Endothelial cell of umbilical vein (primary cell): ENCODE measurements around the gene HECW1. TPM values are rescaled to one million over a fixed set of nuclear protein-coding genes. Genes with fewer than 3 reads are reported as not detected.

Source experiments
- BruUV-seq: library from RNA; stranded (reverse); fragments of 400-500 nt; replicated peaks from 2 replicates; lab custom pipeline; 2021; lab: Mats Ljungman, UMichigan
- CTCF ChIA-PET: fragments of 300-600, 350-600 bp; sonication (Branson Sonifier 250); formaldehyde crosslinking; loops from one replicate; lab custom pipeline; 2021; ENCODE audit warnings: antibody characterized with exemption, inconsistent platforms; lab: Charles Lee
- POLR2A ChIA-PET: fragments of 300-600, 350-600 bp; sonication (Branson Sonifier 250); formaldehyde crosslinking; loops from one replicate; lab custom pipeline; 2021; ENCODE audit warnings: antibody characterized with exemption, inconsistent platforms; lab: Charles Lee
- DNase-seq: peaks from one replicate; pipeline ENCODE4 v3.0.0-alpha.2; 2011; ENCODE audit warnings: low read depth, low spot score
- FAIRE-seq: peaks from 2 replicates; lab custom pipeline; 2011; peaks lifted over from hg19 to GRCh38; lab: Jason Lieb, UNC
- H2AFZ ChIP-seq: 2 replicates; pipeline ENCODE4 v1.6.0; 2012; ENCODE audit warnings: low read depth, low read length, control low read depth, inconsistent platforms
- H3K27ac ChIP-seq: 2 replicates; pipeline ENCODE4 v1.5.1; 2011; ENCODE audit warnings: low read depth, mild to moderate bottlenecking, control low read depth, low read length, moderate library complexity; ENCODE audit not compliant: insufficient read depth
- H3K27me3 ChIP-seq, 2 experiments: 2 replicates each; pipeline versions ENCODE4 v1.6.0 to v1.6.1; 2011; ENCODE audit warnings: low read length in 2 of 2, mixed read lengths in 1 of 2; ENCODE audit not compliant: control insufficient read depth in 2 of 2, insufficient read depth in 2 of 2
- H3K36me3 ChIP-seq, 2 experiments: 2 replicates in 1 of 2; 3 replicates in 1 of 2; pipeline ENCODE4 v1.5.1; 2011; ENCODE audit warnings: low read length in 2 of 2, mild to moderate bottlenecking in 1 of 2, moderate library complexity in 1 of 2; ENCODE audit not compliant: control insufficient read depth in 2 of 2, insufficient read depth in 2 of 2; ENCODE audit errors: extremely low read depth in 1 of 2
- H3K4me1 ChIP-seq: 3 replicates; pipeline ENCODE4 v1.5.1; 2011; ENCODE audit warnings: mild to moderate bottlenecking, low read length; ENCODE audit not compliant: control insufficient read depth, insufficient read depth; ENCODE audit errors: extremely low read depth
- H3K4me2 ChIP-seq: 2 replicates; pipeline ENCODE4 v1.6.1; 2011; ENCODE audit warnings: low read length, control low read depth, mixed read lengths; ENCODE audit not compliant: insufficient read depth
- H3K4me3 ChIP-seq, 3 experiments: fragments of 200-600 bp in 1 of 3; sonication (generic), shearing (Covaris generic) in 1 of 3; replicated peaks in 1 of 3; 2 replicates each; pipeline ENCODE4 v1.5.1; 2011 to 2016; ENCODE audit warnings: control low read depth in 3 of 3, low read length in 3 of 3, mild to moderate bottlenecking in 2 of 3, inconsistent platforms in 1 of 3, low read depth in 1 of 3, moderate library complexity in 1 of 3; ENCODE audit not compliant: insufficient read depth in 1 of 3
- H3K79me2 ChIP-seq: 2 replicates; pipeline ENCODE4 v1.6.0; 2012; ENCODE audit warnings: low read length, inconsistent platforms; ENCODE audit not compliant: control insufficient read depth, insufficient read depth
- H3K9ac ChIP-seq: replicated peaks from 2 replicates; pipeline ENCODE3; 2011; ENCODE audit warnings: low read length, control low read depth; ENCODE audit not compliant: insufficient read depth; ENCODE audit errors: extremely low read depth
- H3K9me1 ChIP-seq: replicated peaks from 3 replicates; pipeline ENCODE4 v1.6.0; 2011; ENCODE audit warnings: mild to moderate bottlenecking, low read length; ENCODE audit not compliant: control insufficient read depth, insufficient read depth; ENCODE audit errors: extremely low read depth
- H3K9me3 ChIP-seq: replicated peaks from 2 replicates; pipeline ENCODE4 v1.5.1; 2012; ENCODE audit warnings: low read length, inconsistent platforms; ENCODE audit not compliant: control insufficient read depth, insufficient read depth
- H4K20me1 ChIP-seq: replicated peaks from 2 replicates; pipeline ENCODE3; 2011; ENCODE audit warnings: mild to moderate bottlenecking, low read length; ENCODE audit not compliant: control insufficient read depth, insufficient read depth; ENCODE audit errors: extremely low read depth
- EZH2 ChIP-seq: IDR thresholded peaks from 2 replicates; pipeline ENCODE4 v1.6.1; 2012; ENCODE audit warnings: borderline replicate concordance, low read depth, mild to moderate bottlenecking, moderate library complexity, low read length, inconsistent platforms; ENCODE audit not compliant: severe bottlenecking
- FOS ChIP-seq: IDR thresholded peaks from 2 replicates; pipeline ENCODE4 v1.6.1; 2011; ENCODE audit warnings: mild to moderate bottlenecking, low read length, moderate library complexity, borderline replicate concordance; ENCODE audit not compliant: insufficient read depth
- GATA2 ChIP-seq: IDR thresholded peaks from 2 replicates; pipeline ENCODE4 v1.7.0; 2011; ENCODE audit warnings: low read depth, mild to moderate bottlenecking, moderate library complexity, mixed read lengths, low read length; ENCODE audit not compliant: insufficient read length, insufficient read depth
- JUN ChIP-seq: IDR thresholded peaks from 2 replicates; pipeline ENCODE4 v1.6.1; 2011; ENCODE audit warnings: borderline replicate concordance, low read depth; ENCODE audit not compliant: insufficient read length, insufficient read depth
- MYC ChIP-seq: IDR thresholded peaks from one replicate; pipeline ENCODE4 v1.6.1; 2011; ENCODE audit warnings: mild to moderate bottlenecking, low read depth, low read length
- POLR2A ChIP-seq: IDR thresholded peaks from 2 replicates; pipeline ENCODE4 v1.6.1; 2012; ENCODE audit warnings: low read depth, mild to moderate bottlenecking, control low read depth, low read length
- POLR2AphosphoS5 ChIP-seq: IDR thresholded peaks from 2 replicates; pipeline ENCODE4 v1.6.1; 2012; ENCODE audit warnings: low read depth, mild to moderate bottlenecking, control low read depth, low read length, moderate library complexity; ENCODE audit not compliant: insufficient read depth
- dilution Hi-C: fragments of 300-500 bp; cut with MboI; formaldehyde crosslinking; loops from one replicate; pipeline ENCODE4 v1.15.0; 2019; ENCODE audit warnings: low sequenced_read_pairs; ENCODE audit not compliant: extremely low pct_ligation_motif_present
- intact Hi-C: fragments of 100-400 bp; cut with micrococcal nuclease; formaldehyde crosslinking; loops from one replicate; pipeline ENCODE4 v1.10.0; 2022
- polyA plus RNA-seq, 4 experiments: library from polyadenylated mRNA; depleted of rRNA in 3 of 4; stranded (reverse) in 3 of 4; unstranded in 1 of 4; fragments of >200 nt; gene quantifications; 2 replicates each; pipeline versions ENCODE4 v1.2.1 to v1.2.3, GENCODE V29; 2011 to 2012; ENCODE audit warnings: missing spikeins in 1 of 4
- total RNA-seq: library from RNA; stranded (reverse); gene quantifications from 2 replicates; pipeline ENCODE4 v1.2.3, GENCODE V29; 2021
- TF ChIP-seq, protein P1 (sequence below): IDR thresholded peaks from 2 replicates; pipeline ENCODE4 v1.6.1; 2011; ENCODE audit not compliant: insufficient read depth, insufficient read length
- TF ChIP-seq, protein P2 (sequence below), 2 donors: IDR thresholded peaks; 1 replicate in 1 of 2; 2 replicates in 1 of 2; pipeline ENCODE4 v1.5.1; 2011; ENCODE audit warnings: low read length in 2 of 2, mild to moderate bottlenecking in 2 of 2, moderate library complexity in 2 of 2, control low read depth in 1 of 2, inconsistent platforms in 1 of 2, low read depth in 1 of 2; ENCODE audit not compliant: insufficient read depth in 1 of 2; ENCODE audit errors: extremely low read depth in 1 of 2

HECW1 gene
- total and polyA plus RNA-seq, 2 donors (not counting 3 experiments of a cell fraction or from before 2014, with no cell fraction given) = not detected

DNA sequence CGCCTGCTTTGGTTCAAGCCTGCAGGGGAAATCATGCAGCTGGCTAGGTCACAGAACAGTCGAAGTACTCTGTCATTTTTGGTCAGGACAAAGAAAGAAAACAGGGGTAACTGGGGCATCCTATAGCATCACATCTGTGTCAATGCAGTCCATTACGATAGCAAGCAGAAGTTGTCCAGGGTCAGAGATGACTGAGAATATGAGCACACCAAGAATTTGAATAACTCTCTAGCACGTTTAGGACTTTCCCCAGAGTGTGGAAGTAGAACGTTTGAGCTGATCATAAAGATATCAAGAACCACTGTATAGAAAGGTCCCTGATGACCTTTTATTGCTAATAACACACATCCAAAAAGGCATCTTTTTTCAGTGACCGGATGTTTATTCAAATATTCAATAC, 12.7 kb upstream of the HECW1 start:
- Histone ChIP-seq H3K4me2 (no peak overlapping the region), H3K36me3 (no peaks in the 10 kb centered on the region), H3K27ac (no peak overlapping the region), H3K79me2 (no peaks in the 10 kb centered on the region), H3K4me3 (no peak overlapping the region), H3K27me3 (peaks cover 3% of the 10 kb centered on the region in 2 experiments), H3K4me1 (no peaks in the 10 kb centered on the region), H4K20me1 (no peaks in the 10 kb centered on the region), H3K9me3 (no peaks in the 10 kb centered on the region), H2AFZ (no peak overlapping the region), H3K9ac (no peak overlapping the region), H3K9me1 (no peaks in the 10 kb centered on the region)
- DNase-seq = no peak
- ChIA-PET CTCF (interaction anchor here (2.8 kb wide), 1 partner anchor 8 kb away, joined by 10 read pairs; no protein-coding TSS in a partner anchor), POLR2A (no interaction called here)
- intact Hi-C loops (no loop called here), dilution Hi-C loops (no loop called here)
- TF ChIP-seq, protein P1, sequence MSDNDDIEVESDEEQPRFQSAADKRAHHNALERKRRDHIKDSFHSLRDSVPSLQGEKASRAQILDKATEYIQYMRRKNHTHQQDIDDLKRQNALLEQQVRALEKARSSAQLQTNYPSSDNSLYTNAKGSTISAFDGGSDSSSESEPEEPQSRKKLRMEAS = no peak
- TF ChIP-seq GATA2 (no peak), POLR2A (no peak), MYC (no peak), POLR2AphosphoS5 (no peak), JUN (no peak), FOS (no peak), EZH2 (no peak)
- TF ChIP-seq, protein P2, sequence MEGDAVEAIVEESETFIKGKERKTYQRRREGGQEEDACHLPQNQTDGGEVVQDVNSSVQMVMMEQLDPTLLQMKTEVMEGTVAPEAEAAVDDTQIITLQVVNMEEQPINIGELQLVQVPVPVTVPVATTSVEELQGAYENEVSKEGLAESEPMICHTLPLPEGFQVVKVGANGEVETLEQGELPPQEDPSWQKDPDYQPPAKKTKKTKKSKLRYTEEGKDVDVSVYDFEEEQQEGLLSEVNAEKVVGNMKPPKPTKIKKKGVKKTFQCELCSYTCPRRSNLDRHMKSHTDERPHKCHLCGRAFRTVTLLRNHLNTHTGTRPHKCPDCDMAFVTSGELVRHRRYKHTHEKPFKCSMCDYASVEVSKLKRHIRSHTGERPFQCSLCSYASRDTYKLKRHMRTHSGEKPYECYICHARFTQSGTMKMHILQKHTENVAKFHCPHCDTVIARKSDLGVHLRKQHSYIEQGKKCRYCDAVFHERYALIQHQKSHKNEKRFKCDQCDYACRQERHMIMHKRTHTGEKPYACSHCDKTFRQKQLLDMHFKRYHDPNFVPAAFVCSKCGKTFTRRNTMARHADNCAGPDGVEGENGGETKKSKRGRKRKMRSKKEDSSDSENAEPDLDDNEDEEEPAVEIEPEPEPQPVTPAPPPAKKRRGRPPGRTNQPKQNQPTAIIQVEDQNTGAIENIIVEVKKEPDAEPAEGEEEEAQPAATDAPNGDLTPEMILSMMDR (IDR thresholded peaks at IDR 0.05; ENCODE audit: extremely low read depth in 1 of 2, insufficient read depth in 1 of 2, low read depth in 1 of 2, low read length in 2 of 2) = no peak
- BruUV-seq = no TSS peak
- no peak for FAIRE-seq
